Calu3 (cell line): ENCODE measurements around the gene SPATA13. TPM values are rescaled to one million over a fixed set of nuclear protein-coding genes. Genes with fewer than 3 reads are reported as not detected.

Source experiments
- BruUV-seq: library from RNA; stranded (reverse); fragments of 400-500 nt; replicated peaks from 2 replicates; lab custom pipeline; 2021; lab: Mats Ljungman, UMichigan
- CTCF ChIA-PET: fragments of 300-600 bp; sonication (Branson Sonifier 250); formaldehyde crosslinking; loops from one replicate; lab custom pipeline; 2022; ENCODE audit warnings: antibody characterized with exemption; lab: Charles Lee
- DNase-seq: peaks from one replicate; pipeline ENCODE4 v3.0.0; 2022
- H3K27ac Mint-ChIP-seq: one replicate; pipeline ENCODE4 v1.8.0; 2022; ENCODE audit warnings: mixed read lengths; ENCODE audit not compliant: unreplicated experiment
- H3K27me3 Mint-ChIP-seq: one replicate; pipeline ENCODE4 v1.8.0; 2022; ENCODE audit warnings: mixed read lengths; ENCODE audit not compliant: unreplicated experiment
- H3K36me3 Mint-ChIP-seq: one replicate; pipeline ENCODE4 v1.8.0; 2022; ENCODE audit warnings: mild to moderate bottlenecking, moderate library complexity, mixed read lengths; ENCODE audit not compliant: insufficient read depth, unreplicated experiment
- H3K4me1 Mint-ChIP-seq: one replicate; pipeline ENCODE4 v1.8.0; 2022; ENCODE audit warnings: mild to moderate bottlenecking, low read depth, mixed read lengths; ENCODE audit not compliant: unreplicated experiment
- H3K4me3 Mint-ChIP-seq: one replicate; pipeline ENCODE4 v1.8.0; 2022; ENCODE audit warnings: mild to moderate bottlenecking, low read depth, moderate library complexity, mixed read lengths; ENCODE audit not compliant: unreplicated experiment
- H3K9me3 Mint-ChIP-seq: one replicate; pipeline ENCODE4 v1.8.0; 2022; ENCODE audit warnings: low read depth, mixed read lengths; ENCODE audit not compliant: unreplicated experiment
- CTCF ChIP-seq: fragments of 200-600 bp; IDR thresholded peaks from one replicate; pipeline ENCODE4 v1.8.0; 2022; ENCODE audit warnings: antibody characterized with exemption; ENCODE audit not compliant: unreplicated experiment
- intact Hi-C: fragments of 100-400 bp; cut with micrococcal nuclease; formaldehyde crosslinking; loops from one replicate; pipeline ENCODE4 v1.10.0; 2022; ENCODE audit not compliant: unreplicated experiment
- total RNA-seq: library from RNA; stranded (reverse); gene quantifications from 2 replicates; pipeline ENCODE4 v1.2.3, GENCODE V29; 2022

SPATA13 gene
- total RNA-seq, 1 experiment from 2014 or later: 33.8 TPM

- intact Hi-C loops: no loop called here
- no peak for DNase-seq
- CTCF ChIA-PET: no interaction called here
- Mint-ChIP-seq H3K9me3 (no peaks in the 10 kb centered on the region), H3K36me3 (peaks cover 13% of the 10 kb centered on the region), H3K27ac (no peak overlapping the region), H3K27me3 (no peaks in the 10 kb centered on the region), H3K4me3 (no peak overlapping the region), H3K4me1 (peaks cover 7% of the 10 kb centered on the region)
- no TSS peak for BruUV-seq
- TF ChIP-seq CTCF: no peak
These were observed 115.8 kb downstream of the SPATA13 start for GRCh38 chr13:24276306-24276705.

- Mint-ChIP-seq H3K27ac (no peak overlapping the region), H3K4me3 (no peak overlapping the region), H3K4me1 (peaks cover 2% of the 10 kb centered on the region), H3K27me3 (no peaks in the 10 kb centered on the region), H3K36me3 (peaks cover 13% of the 10 kb centered on the region), H3K9me3 (no peaks in the 10 kb centered on the region)
- intact Hi-C loops: no loop called here
- CTCF ChIA-PET: no interaction called here
- no TSS peak for BruUV-seq
- DNase-seq: no peak
- TF ChIP-seq CTCF: no peak
These were observed 116.3 kb downstream of the SPATA13 start for GRCh38 chr13:24276861-24277260.

- H3K4me1 Mint-ChIP-seq: no peaks in the 10 kb centered on the region
- no peak for DNase-seq
- H3K27me3 Mint-ChIP-seq: no peaks in the 10 kb centered on the region
- TF ChIP-seq CTCF: no peak
- CTCF ChIA-PET: no interaction called here
- no TSS peak for BruUV-seq
- peaks cover 11% of the 10 kb centered on the region for H3K36me3 Mint-ChIP-seq
- intact Hi-C loops: no loop called here
- no peak overlapping the region for H3K27ac Mint-ChIP-seq
- H3K4me3 Mint-ChIP-seq: no peak overlapping the region
- no peaks in the 10 kb centered on the region for H3K9me3 Mint-ChIP-seq
These were observed 117.2 kb downstream of the SPATA13 start for GRCh38 chr13:24277761-24278160.

GRCh38 chr13:24279327-24280110 lies 119.0 kb downstream of the SPATA13 start:
- H3K27ac Mint-ChIP-seq: no peak overlapping the region
- BruUV-seq: no TSS peak
- TF ChIP-seq CTCF: no peak
- no peaks in the 10 kb centered on the region for H3K9me3 Mint-ChIP-seq
- no peaks in the 10 kb centered on the region for H3K4me1 Mint-ChIP-seq
- no peak overlapping the region for H3K4me3 Mint-ChIP-seq
- intact Hi-C loops: no loop called here
- CTCF ChIA-PET: interaction anchor here (0.9 kb wide), 1 partner anchor 363 kb away, joined by 3 read pairs; no protein-coding TSS in a partner anchor
- no peaks in the 10 kb centered on the region for H3K27me3 Mint-ChIP-seq
- no peak for DNase-seq
- H3K36me3 Mint-ChIP-seq: peaks cover 13% of the 10 kb centered on the region
